ENCODE data around the gene RALGAPA2.

GRCh38 chr20:20443504-20443903 is 268.9 kb downstream of the RALGAPA2 start:
- TF ChIP-seq POLR2A (IDR thresholded peaks at IDR 0.05; ENCODE audit: low read length), result no peak
- TF ChIP-seq GATA1 (IDR thresholded peaks at IDR 0.05; ENCODE audit: low read depth, low read length), result no peak
